LoVo (cell line): ENCODE measurements around the gene CALML6.
"Not testable (repeated sequence)": the region's sequence is repeated elsewhere in the genome, so short reads cannot be mapped to it uniquely, and the experiment has no call there.

Source experiments
- DNase-seq: peaks from one replicate; pipeline ENCODE4 v3.0.0-alpha.2; 2016; ENCODE audit warnings: low spot score

Gene CALML6

DNA sequence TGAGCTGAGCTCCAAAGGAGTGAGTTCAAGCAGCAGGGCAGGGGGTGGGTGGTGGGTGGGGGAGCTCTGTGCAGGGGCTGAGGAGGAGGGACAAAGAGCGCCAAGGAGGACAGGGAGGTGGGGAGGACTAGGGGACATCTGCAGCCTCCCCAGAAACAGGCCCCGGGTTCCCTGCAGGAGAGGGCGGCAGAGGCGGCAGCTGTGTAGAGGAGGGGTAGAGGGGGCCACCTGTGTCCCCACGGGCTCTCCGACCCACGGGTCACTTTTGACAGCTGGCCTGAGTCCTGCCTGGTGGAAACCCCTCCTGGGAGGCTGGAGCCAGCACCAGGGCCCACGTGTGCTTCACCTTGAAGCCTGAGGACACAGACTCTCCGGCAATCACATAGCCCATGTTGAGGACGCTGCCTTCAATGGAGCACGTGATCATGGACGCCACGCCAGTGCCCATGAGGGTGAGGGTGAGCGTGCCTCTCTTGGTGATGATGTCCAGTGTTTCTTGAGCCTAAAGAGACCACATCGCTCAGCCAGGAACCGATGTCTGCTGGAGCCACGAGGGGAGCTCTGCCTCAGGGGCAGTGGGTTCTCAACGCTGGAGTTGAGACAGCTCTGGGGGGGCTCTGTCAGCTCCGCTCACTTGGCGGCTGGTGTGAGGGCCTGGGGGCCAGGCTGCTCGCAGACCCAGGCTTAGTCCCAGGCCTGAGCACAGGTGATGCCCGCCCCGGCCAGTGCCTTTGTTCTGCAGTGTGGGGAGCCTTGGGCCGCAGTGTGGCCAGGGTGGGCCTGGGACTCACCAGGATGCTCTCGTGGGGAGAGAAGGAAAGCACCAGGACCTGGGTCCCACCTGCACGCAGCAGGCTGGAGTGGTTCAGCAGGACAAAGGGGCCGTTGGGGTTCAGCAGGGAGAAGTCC is 10.6 kb downstream of the CALML6 start:
- DNase-seq = no peak

DNA sequence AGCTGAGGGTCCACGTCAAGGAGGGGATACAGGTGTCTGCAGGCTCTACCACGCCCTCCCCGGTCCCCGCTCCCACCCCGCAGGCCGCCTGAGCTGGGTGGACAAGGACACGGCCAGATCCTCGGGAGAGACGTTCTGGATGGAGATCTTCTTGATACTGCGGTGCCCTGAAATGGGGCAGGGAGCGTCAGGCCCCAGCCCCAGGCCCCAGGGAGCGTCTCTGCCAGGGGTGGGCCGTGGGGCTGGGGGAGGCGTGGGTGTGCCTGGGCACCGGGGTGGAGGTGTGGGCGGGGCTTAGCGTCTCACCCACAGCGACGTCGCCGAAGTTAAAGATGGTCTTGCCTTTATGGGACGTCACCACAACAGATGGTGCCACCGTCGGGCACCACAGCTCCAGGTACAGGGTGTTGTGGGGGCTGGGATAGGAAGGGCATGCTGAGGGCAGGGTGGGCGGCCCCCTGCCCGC is 11.3 kb downstream of the CALML6 start:
- no peak for DNase-seq

DNA sequence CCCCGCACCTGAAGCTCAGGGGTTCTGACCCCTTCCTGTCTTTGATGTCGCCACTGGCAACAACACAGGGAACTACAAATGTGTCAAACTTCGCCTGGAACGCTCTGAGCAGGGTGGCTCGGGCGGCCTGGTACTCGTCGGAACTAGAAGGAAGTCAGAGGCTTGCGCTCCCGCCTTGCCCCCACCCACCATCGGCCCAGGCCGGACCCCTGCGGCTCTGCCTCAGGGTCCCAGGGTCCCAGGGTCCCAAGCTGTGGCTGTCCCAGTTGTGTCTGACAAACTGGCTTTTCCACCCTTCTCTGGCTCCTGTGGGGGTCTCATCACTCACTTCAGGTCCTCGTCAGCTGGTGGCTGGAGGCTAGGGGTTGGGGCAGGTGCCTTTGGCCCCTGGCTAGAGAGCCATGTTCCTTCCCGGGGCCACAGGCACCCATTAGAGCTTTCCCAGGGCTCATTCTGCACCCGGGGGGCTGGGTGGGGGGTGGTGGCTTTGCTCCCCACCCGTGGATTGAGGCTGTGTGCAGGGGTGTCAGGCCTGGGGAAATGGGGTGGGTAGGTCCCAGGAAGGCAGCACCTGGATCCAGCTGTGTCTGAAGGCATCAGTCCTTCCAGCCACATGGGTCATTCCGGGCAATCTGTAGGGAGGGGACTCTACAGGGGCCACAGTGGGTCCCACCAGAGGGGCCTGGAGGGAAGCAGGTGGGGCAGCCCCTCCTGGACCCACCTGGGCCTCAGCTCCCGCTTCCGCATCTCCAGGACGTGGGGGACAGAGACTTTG is 12.0 kb downstream of the CALML6 start:
- DNase-seq = no peak

DNA sequence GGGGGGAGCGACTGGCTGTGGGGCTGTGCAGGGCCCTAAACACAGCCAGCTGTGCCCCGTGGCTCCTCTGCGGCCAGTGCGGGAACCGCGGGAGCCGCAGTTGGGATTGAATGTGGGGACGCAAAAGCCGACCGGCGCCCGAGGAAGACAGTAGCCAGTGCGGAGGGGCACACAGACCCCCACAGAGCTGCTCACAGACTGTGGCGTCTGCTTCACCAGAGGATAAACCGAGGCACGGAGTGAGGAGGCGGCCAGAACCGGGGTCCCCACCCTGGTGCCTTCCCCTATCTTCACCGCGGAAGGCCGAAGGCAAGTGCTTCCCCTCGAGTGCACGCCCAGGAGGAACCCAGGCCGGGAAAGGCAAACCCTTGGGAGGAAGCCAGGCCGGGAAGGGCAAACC is 12.7 kb downstream of the CALML6 start:
- no peak for DNase-seq

DNA sequence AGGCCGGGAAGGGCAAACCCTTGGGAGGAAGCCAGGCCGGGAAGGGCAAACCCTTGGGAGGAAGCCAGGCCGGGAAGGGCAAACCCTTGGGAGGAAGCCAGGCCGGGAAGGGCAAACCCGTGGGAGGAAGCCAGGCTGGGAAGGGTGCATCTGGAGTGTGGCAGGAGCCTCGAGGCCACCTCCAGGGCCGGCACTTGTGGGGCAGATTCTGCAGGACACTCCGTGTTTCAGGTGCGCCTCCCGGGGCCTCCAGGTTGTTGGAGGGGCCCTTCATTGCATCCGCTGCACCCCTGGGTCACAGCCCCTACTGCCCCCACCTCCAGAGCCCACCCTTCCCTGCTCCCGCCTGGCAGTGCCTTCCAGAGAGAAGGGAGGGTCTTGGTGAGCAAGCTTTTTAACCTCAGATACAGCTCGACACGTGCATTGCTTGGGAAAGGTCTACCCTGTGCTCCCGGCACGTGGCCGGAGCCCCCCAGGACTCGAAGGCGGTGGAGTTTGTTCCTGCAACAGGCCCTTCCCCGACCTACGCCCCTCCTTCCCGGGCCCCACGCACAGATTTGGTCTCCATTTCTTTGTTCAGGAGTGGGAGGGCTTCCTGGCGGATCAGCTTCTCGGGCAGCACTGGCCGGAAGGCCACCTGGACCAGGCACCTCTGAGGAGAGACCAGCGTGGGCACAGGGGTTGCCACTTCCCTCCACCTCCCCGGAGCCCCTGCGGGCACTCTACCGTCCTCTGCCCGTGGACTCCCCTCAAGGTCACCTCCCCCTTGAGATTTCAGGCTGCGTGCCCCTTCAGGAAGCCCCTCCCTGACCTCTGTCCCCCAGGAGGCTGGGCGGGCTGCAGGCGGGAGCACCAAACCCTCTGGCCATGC is 13.4 kb downstream of the CALML6 start:
- no peak for DNase-seq

DNA sequence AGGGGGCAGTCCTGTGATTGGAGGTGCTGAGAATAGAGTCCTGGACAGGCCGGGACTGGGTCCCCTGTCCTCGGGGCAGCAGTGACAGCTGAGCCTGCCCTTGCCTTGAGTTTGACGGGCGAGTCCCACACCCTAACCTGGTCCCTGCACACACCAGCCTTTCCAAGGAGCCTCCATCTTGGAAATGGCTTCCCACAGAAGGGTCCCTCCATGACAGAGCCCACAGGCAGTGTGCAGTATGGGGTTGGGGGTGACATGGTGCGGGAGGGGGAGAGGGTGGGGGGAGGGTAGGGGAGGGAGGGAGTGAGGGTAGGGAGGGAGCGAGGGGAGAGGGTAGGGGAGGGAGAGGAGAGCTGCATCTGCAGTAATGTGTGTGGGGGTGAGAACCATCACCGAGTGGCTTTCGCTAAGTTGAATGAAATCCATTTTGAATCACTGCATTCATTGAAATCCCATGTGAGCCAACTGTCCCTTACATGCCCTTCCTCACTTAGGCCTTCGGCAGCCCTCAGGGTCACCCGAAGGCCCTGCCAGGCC is 14.1 kb downstream of the CALML6 start:
- no peak for DNase-seq

DNA sequence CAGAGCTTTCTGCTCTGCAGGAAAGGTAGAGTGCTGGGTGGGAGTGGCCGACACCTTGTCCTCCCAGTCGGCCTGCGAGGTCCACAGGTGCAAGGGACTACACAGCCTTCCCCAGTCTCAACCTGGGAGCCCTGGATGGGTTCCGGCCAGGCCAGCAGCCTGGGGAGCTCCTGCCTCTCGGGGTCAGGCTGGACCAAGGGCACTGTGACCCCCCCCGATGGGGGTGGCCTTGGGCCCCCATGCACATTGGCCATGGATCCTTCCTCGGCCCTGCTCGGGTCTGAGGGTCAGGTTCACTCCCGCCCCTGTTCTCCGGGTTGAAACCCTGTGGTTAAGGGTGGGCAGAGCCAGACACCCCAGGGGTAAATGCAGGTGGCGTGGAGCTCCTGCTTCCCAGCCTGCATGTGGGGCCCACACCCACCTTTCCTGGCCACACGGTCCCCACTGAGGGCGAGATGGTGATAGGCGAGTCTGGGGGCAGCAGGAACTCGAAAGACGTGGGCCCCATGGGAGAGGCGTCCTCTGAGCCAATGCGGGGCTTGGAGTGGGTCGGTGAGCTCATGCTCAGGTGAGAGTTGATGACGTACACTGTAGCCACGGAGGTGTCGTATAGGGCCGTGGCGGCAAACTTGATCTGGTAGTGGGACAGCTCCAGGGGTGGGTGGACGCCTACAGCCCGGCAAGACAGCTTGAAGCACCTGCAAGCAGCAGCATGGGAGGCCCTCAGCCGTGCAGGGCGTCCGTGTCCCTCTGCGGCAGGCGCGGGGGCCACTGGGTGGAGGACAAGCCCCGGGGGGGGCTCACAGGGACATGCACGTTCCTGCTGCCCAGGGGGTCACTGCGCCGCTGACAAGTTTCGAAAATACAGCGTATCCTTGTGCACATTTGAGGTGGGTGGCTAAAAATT is 14.8 kb downstream of the CALML6 start:
- no peak for DNase-seq

DNA sequence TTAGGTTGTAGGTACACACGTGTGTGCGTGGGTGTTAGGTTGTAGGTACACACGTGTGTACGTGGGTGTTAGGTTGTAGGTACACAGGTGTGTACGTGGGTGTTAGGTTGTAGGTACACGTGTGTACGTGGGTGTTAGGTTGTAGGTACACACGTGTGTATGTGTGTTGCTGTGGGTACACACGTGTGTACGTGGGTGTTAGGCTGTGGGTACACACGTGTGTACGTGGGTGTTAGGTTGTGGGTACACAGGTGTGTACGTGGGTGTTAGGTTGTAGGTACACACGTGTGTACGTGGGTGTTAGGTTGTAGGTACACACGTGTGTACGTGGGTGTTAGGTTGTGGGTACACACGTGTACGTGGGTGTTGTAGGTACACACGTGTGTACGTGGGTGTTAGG is 19.8 kb downstream of the CALML6 start:
- not testable (repeated sequence) for DNase-seq

DNA sequence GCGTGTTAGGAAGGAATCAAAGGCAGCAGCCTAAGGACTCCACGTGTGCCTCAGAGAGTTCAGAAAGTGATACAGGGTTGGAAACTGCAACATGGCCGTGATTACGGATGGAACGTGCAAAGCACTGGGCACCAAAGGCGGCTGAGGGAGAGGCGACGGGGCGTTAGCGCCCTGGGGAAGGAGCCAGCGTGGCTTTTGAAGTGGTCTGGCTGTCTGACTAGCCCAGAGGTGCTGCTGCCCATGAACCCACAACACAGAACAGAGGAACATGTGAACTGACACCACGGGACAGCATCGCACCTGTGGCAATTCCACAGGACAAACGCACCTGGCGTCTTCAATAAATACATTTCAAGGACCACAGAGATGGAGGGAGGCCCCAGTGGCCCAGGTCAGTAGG is 22.0 kb downstream of the CALML6 start:
- no peak for DNase-seq

DNA sequence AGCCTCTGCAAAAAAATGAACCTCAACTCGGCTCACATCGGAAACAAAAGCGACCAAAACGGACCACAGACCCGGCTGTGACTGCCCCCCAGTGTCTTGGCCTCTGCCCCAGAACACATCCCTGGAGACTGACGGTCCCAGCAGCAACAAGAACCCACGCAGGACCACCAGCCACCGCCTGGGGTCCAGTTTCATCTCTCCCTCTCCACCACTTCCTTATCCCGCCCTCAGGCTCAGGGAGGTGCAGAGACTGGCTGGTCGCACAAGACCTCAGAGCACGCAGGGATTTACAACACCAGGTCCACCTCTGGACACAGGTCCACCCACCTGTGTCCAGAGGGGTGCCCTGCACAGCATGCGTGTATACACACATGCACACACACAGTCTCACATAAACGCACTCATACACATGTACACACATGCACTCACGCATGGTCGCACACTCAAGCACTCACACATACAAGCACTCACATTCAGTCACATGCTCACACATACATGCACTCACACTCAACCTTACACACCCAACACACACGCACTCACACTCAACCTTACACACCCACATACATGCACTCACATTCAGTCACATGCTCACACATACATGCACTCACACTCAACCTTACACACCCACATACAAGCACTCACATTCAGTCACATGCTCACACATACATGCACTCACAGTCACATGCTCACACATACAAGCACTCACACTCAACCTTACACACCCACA is 22.7 kb downstream of the CALML6 start:
- no peak for DNase-seq

DNA sequence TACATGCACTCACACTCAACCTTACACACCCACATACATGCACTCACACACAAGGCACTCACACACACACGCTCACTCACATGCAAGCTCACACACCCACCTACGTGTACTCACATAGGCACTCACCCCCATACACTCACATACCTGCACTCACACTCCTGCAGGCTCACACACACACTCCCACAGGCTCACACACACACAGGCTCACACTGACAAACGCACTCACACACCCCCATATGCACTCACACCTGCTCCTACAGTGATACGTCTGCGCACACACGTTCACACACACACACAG is 23.2 kb downstream of the CALML6 start:
- no peak for DNase-seq

DNA sequence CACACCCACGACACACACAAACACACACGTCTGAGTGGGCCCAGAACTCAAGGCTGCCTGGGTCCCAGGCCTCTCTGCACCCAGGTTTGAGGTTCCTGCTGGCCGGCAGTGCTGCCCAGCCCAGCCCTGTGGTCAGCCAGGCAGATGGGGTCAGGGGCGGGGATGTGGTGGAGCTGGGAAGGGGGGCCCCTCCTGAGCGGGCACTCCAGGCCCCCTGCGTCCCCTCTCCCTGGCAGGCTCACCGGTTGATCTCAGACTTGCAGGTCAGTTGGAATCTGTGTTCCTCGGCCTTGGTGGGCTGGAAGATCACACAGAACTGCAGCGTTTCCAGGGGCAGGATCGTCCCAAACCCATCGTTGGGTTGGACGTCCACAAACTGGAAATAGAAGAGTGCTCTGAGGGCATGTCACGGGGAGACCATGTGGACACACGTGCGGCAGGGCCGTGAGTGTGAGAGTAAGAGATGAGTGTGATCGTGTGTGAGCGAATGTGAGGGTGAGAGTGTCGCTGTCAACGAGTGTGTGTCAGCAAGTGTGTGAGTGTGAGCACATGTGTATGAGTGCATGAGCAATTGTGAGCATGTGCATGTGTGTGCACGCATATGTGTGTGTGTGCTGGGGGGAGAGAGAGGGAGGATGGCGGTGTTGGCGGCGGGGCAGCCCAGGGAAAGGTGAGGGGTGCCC is 23.7 kb downstream of the CALML6 start:
- no peak for DNase-seq

DNA sequence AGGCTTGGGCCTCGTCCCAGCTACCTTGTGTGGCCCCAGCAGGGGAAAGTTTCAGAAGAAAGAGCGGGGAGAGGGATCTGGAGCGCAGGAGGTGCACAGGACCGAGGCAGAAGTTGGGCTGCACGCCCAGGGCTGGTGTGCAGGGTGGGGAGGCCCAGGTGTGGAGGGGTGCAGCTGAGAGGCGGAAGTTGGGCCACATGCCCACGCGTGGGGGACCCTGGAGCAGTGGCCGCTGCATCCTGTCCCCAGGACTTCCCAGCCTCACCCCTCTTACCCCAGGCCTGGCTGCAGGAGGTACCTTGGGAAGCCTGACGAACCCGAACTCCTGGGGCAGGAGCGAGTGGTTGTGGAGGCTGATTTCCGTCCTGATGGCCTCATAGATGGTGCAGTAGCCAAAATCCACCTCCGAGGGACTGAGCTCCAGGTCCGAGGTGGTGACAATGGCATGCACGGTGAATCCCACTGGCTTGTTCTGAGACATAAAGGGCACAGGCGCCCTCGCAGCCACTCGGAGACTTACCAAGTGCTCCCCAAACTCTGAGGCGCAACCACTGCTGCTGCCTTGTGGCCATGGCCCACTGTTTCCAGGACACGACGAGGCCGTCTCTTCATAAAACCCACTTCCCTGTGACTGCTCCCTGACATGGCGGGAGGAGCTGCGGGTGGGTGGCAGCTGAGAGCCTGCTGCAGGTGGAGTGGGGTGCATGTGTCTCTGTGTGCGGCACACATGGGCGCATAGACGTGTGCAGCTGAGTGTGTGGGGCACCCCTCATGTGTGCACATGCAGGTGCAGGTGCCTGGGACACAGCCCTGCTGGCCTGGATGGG is 24.4 kb downstream of the CALML6 start:
- no peak for DNase-seq

DNA sequence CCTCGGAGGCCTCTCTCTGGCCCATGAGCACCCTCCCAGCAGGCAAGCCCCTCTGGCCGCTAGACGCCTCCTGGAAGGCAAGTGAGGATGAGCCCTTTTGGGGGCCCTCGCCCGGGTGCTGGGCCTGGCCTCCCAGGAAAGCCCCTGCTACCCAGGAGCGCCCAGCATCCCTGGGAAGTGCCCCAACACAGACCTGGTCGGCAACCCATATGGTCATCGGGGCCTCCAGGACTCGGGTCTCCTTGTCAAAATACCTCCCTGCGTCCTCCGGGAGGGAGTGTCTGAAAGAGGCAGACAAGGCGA is 25.0 kb downstream of the CALML6 start:
- DNase-seq = no peak

DNA sequence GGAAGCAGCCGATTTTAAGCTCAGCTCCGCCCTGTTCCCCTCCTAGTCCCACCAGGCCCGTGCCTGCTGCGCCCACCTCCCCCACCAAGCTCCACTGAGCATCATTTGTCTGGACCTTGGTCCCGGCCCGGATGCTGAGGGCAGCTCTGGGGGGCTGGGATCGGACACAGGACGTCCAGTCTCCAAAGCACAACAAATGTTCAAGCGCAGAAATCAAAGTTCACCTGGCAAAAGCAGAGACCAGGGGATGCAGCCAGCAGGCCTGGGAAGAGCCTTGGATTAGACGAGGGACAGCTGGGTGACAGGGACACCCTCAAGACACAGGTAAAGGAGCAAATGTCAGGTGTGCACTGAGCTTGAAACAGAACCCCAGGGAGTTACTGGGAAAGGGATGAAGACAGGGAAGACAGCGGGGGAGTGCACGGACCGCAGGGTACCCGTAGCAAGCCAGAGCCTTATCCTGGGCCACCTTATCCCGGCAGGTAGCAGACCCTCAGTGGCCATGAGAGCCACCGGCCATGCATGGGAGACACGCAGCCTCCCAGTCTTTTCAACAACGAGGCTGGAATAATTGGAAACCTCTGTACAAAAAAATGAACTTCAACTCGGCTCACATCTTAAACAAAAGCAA is 26.3 kb downstream of the CALML6 start:
- DNase-seq = no peak

DNA sequence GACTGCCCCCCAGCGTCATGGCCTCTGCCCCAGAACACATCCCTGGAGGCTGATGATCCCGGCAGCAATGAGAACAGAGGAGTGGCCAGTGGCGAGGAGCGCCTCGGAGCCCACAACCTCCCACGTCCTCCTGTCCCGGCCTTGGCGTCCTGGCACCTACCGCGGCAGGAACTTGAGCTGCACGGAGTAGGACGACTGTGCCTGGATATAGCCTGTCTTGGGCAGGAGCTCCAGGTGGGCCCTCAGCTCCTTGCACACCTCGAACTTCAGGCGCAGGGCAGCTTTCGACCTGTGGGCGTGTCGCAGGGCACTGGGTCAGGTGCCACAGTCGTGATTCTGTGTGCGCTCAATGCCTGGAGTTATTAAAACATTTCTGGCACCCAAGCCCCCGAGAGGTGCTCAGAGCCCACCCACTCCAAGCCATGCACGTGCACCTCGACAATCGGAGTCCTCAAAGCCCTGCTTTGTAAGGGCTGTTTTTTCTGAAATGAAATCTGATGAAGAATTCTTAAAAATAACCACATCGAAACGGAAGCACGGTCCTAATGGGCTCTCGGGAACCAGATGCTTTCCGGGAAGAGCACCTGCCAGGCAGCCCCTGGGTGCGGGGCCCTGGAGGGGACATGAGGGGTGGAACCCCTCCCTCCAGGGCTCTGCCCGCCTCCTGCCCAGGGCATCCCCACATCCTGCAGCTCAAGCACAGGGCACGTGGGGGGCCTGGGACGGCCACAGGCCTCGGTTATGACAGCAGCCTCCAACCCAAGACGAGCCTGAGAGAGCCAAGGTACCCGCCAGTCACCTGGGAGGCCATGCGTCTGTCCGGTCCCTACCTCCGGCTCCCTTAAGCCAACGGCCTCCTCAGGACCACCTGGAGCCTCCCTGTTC is 27.1 kb downstream of the CALML6 start:
- no peak for DNase-seq
